A673 (cell line): ENCODE data around the gene GPRC5D.

ENCODE experiments used
- CTCF ChIP-seq: fragments of 300-800, 200-600 bp; sonication (generic); conservative IDR thresholded peaks from 2 replicates; pipeline ENCODE4 v1.5.1; 2017; ENCODE audit warnings: low read depth, mild to moderate bottlenecking, antibody characterized with exemption, low read length, moderate library complexity, mixed read lengths
- EZH2 ChIP-seq: fragments of 200-600 bp; sonication (generic); IDR thresholded peaks from 2 replicates; pipeline ENCODE4 v1.6.1; 2017; ENCODE audit warnings: borderline replicate concordance, low read depth, mild to moderate bottlenecking, mixed read lengths, antibody characterized with exemption, low read length; ENCODE audit not compliant: poor library complexity, severe bottlenecking

GRCh38 chr12:12943586-12944260 is 8.2 kb downstream of the GPRC5D start:
- no peak for TF ChIP-seq CTCF
- no peak for TF ChIP-seq EZH2
